ENCODE measurements around the gene SOX6.
"Not testable (repeated sequence)": the region's sequence is repeated elsewhere in the genome, so short reads cannot be mapped to it uniquely, and the experiment has no call there.

SOX6 gene

DNA sequence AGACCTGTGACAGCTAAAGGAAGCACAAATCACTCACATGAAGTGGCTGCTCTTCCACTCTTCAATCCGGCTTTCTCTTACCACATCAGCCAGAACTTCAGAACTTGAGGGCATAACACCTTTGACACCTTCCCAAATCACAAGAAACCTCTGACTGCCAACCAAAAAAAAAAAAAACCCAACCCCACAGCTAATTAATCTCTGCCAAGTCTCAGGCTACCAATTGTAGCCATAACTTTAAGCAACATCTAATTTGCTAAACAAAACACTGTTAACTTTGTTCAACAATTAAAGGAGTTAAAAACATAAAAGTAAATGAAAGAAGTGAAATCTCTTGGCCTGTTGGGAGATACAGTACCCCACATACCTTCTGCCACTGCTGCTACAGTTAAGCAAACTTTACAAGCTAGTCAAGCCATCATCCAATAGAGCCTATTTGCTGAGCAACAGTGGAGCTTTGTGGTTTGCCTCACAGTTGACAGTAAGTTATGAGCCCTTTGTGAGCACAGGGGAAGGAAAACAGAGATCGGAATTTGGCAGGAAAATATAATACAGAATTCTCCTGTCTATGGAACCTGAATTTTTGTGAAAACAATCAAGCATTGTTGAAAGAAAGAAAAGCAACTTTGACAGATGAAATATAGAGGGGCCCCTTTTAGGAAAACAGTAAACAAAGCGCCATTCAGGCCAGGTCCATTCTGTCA lies at the start of gene SOX6:
Gene SOX6, minus strand, starts transcription at position 490 of the 704 bp plus-strand sequence. CDS start 15,298 bp downstream, outside the sequence.
- no peak within 1 kb of the TSS for H3K4me3 ChIP-seq (ENCODE audit: low read depth, low read length)
- peak; percentile 22 for DNase-seq (ENCODE audit: low read depth)

DNA sequence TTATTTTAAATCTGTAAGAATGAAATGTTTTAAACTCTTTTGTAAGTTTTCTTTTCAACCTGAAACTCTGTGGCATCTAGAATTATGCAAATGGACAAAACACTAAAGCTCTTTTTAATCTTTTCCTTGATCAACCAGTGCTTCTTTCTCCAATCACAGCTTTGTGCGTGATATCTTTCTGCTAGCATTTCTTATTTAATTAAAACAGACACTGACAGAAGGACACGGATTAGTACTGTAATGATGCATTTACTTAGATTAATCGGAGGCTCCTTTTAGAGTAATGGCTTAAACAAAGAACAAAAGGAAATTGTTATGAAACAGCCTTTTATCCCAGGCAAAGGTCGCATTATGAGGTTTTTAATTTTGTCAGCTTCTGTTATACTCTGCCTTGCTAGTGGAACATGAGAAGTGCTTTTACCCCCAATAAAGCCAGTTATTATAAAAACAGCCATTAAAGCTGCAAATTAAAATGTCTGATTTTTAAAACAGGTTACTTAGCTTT lies 48.5 kb upstream of the SOX6 start:
- H3K4me3 ChIP-seq (ENCODE audit: low read depth, low read length) = no peak overlapping the region
- DNase-seq (ENCODE audit: low read depth) = no peak

DNA sequence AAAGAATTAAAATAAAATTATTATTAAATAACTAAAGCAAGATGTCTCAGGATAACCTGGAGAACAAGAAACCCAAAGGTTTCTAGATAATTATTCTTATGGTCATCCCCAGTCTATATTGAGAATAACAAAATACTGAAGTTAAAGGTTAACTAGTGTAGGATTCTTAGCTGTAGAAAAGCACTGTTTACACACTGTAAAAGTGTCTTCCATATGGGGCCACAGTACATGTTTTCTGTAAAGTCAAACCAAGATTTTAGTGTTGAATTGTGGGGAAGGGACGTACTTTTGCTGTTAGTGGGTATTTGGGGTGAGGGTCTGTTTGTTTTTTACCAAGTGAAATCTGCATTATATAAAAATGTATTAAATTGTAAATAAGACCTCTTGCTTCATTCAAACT lies 47.5 kb upstream of the SOX6 start:
- H3K4me3 ChIP-seq (ENCODE audit: low read depth, low read length) = no peak overlapping the region
- DNase-seq (ENCODE audit: low read depth) = no peak

DNA sequence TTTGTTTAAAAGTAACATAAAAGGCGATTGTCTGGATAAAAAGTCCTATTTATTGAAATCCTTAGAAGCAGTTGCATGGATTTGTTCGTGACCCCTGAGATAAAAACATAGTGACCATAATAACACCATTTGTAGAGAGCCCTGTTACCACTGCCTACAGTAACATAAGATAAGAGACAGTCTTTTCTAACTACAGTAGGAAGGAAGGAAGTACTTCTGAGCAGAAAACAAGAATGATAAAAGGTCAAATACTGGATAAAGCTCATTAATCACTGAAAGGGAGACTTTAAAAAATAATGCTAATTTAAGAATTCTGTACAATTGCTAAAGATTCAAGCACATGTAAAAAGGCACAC lies 47.1 kb upstream of the SOX6 start:
- no peak overlapping the region for H3K4me3 ChIP-seq (ENCODE audit: low read depth, low read length)
- no peak for DNase-seq (ENCODE audit: low read depth)

DNA sequence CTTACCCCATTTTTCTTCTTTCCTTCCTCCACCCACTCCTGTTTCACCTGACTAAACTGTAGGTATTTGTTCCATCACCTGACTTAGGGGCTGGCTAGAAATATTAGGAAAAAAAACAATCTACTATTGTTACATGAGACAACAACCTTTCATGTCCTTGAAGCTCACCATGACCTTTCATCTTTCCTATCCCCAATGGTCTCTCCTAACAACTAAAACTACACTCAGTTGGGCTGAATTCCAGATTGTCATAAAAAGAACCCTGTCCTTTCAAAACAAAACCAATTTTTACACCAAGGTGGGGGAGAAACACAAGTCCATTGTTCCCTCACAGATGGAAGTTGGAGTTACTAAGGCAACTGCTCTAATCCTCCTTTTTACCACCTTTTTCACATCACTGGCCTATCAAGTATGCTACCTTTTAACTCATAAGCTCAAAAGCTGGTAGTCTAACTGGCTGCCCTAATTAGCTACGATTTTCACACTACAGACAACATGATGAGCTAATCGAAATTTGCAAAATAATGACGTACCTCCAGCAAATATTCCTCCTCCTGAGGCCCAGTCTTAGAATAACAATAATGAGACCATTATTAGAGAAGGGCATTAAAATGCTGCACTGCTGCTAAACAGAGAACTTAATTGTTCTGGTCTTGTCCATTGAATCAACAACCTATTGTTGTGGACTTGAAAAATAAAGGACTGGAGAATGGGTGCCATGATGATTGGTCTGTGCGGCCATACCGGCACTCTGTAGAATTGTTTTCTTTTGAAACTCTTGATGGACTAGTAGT lies 46.5 kb upstream of the SOX6 start:
- no peak for DNase-seq (ENCODE audit: low read depth)
- no peak overlapping the region for H3K4me3 ChIP-seq (ENCODE audit: low read depth, low read length)

DNA sequence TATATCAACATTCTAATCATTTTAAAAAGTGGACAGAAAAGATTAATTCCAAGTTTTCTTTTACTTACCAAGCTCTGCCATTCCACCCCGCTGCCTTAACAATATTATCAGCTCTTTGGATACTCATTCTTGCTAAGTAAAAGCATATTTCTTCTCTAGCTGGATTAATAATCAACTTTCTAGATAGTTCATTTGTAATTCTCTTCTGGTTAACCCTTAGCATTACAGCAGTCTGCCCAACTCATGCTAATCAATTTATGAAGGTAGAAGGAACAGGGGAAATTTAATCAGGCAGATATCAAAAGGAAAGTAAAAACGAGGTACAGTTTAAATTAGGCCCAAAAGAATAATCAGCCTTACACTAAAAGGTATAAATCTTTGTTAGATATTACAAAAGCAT lies 41.0 kb upstream of the SOX6 start:
- DNase-seq (ENCODE audit: low read depth) = no peak
- H3K4me3 ChIP-seq (ENCODE audit: low read depth, low read length) = no peak overlapping the region

DNA sequence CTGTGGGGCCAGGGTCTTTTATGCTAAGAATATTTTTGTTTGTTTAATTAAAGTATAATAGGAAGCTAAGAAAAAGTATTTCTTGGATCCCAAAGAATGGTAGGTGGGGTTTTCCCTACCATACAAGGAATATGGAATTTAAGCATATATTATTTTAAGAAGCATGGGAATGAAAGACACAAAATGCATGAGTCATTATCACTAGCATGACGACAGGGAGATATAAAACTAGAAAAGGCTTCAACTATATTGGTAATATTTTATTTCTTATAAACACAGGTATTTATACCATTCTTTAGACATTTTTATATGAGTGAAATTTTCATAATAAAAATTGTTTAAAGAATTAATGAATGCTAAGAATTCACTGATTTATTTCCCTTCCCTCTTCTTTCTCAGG lies 39.3 kb upstream of the SOX6 start:
- no peak overlapping the region for H3K4me3 ChIP-seq (ENCODE audit: low read depth, low read length)
- DNase-seq (ENCODE audit: low read depth) = no peak

DNA sequence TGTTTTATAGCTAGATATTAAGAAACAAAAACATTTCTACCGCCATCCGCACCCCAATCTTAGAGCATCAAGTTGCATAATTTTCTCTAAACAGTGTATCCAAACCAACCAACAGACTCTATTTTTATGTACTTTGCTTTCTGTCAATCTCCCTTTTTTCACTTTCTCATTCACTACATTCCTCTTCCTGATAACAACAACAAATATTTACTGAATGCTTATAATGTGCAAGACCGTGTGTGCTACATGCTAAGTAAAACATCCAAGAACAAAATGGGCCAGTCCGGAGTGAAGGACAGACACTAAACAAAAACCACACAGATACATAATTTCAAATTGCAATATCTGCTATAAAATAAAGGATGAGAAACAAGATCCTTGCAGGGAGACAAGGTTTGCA lies 38.6 kb upstream of the SOX6 start:
- H3K4me3 ChIP-seq (ENCODE audit: low read depth, low read length) = no peak overlapping the region
- DNase-seq (ENCODE audit: low read depth) = no peak

DNA sequence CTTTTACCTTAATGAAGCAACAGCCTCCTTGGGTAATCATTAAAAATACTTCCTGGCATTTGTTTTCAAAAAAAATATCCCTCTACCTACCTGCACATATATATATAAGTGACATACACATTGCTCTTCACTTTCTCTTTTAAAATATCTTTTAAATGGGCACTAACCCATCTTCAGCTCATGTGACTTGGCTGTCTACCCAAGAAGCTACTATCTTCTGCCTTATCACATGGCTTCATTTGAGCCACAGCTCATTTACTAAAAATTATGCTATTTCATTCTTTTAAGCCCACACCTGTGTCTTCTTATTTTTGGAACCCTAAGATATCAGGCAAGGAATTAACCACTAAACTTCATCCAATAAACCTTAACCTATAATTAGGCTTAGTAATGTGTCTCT lies 37.0 kb upstream of the SOX6 start:
- H3K4me3 ChIP-seq (ENCODE audit: low read depth, low read length) = no peak overlapping the region
- DNase-seq (ENCODE audit: low read depth) = no peak

DNA sequence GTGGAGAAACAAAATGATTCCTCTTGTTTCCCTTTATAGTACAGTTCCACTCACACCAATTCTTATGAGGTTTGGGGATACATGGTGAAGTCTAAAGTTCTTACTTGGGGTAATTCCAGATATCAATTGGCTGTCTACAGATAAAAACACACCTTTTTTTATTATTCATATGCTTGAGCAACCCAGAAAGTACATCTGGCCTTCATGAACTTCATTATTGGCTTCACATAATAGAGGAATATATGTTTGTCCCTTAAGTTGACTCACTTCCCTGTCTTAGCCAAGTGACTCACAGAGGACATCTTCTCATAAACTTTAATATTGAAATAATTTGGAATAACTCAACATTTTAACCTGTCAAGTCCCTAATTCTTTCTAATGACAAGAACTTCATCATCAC lies 36.3 kb upstream of the SOX6 start:
- no peak overlapping the region for H3K4me3 ChIP-seq (ENCODE audit: low read depth, low read length)
- DNase-seq (ENCODE audit: low read depth) = no peak

DNA sequence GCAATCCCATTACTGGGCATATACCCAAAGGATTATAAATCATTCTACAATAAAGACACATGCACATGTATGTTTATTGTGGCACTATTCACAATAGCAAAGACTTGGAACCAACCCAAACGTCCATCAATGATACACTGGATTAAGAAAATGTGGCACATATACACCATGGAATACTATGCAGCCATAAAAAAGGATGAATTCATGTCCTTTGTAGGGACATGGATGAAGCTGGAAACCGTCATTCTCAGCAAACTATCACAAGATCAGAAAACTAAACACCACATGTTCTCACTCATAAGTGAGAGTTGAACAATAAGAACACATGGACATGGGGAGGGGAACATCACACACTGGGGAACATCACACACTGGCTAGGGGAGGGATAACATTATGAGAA lies 34.5 kb upstream of the SOX6 start:
- not testable (repeated sequence) for DNase-seq (ENCODE audit: low read depth); H3K4me3 ChIP-seq (ENCODE audit: low read depth, low read length)

DNA sequence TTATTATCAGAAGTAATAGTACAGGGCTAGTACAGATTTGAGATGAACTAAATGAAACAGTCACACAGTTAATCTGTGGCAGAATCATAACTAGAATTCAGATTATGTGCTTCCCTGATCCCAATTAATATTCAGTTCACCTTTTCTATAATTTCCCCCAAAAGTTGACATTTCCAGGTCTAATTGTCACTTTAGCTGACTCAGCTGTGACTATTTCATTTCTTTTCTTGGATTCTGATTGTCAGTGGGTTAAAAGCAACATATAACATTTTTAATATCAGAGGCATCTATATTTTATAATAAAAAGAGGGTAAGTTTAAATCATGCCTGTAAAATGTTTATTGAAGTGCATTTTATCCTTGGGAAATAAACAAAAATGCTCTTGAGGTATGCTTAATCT lies 28.8 kb upstream of the SOX6 start:
- no peak overlapping the region for H3K4me3 ChIP-seq (ENCODE audit: low read depth, low read length)
- no peak for DNase-seq (ENCODE audit: low read depth)

DNA sequence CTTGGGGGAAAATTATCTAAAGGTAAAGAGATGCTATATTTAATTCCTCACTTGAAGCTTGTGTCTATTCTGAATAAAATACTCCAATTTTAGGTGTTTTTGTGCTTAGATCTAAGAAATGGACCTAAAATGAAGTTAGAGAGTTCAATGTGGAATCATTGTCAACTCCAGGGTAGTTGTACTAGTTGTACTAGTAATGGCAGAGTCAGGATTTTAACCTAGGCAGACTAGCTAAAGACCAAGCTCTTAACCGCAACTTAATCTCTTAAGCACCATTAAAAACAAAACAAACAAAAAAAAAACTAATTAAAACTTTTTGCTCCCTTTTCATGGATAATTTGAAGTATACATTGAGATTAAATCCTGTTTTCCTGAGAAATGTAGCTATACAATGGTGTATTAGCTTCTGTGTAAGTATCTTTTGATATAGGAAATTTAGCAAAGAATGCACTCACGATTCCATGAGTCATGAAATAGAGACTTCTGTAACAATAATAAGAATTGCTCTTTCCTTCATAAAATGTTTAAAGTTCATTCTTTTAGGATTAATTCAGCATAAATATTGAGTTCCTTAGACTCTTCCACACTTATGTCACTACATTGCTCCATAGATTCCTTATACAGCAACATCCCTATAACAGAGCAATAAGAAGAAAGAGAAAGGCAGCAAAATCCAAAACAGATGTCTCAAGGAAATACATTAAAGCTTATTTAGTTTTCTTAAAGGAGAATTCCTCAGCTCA lies 26.5 kb upstream of the SOX6 start:
- peak; percentile 4 for DNase-seq (ENCODE audit: low read depth)
- H3K4me3 ChIP-seq (ENCODE audit: low read depth, low read length) = no peak overlapping the region

DNA sequence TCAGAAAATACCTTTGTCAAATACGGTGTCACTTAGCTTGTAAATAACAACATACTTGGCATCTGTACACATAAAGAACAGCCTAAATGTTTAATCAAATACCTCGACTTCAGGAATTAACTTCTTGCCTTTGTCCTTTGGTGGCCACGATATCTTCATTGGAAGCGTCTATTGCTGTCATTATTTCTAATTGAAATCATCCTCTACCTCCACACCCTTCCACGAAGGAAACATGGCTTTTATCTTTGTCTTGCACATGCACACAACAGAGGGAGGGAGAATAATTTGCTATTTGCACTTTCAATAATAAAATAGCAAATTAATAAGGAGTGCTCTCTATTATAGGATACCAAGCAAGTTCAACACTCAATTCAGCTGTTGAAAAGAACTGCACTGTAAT lies 25.8 kb upstream of the SOX6 start:
- H3K4me3 ChIP-seq (ENCODE audit: low read depth, low read length) = no peak overlapping the region
- no peak for DNase-seq (ENCODE audit: low read depth)

DNA sequence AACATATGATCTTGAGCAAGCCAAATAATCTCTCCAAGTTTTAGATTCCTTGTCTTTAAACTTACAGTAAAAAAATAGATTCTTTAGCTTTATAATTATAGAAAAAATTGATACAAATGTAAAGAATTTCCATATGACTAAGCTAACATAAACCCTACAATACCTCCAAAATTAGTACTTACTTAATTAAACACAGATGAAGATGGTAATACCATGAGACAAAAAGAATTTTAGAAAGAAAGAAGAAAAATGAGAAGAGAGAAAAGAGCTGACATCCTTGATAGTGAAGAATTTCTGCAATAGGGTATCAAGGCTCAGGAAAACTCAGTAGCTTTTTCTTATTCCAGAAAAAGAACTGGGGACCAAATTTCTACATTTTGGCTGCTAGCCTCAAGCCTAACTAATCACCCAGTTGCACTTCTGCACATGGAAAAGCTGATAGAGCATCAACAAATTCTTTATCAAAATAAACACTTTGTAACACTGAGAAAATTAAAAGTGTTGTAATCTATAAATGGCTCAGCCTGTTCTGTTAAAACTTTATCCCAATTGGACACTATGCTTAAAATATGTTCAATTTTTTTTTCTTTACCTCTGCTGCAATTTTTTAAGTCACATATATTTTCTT lies 24.7 kb upstream of the SOX6 start:
- no peak for DNase-seq (ENCODE audit: low read depth)
- H3K4me3 ChIP-seq (ENCODE audit: low read depth, low read length) = no peak overlapping the region

DNA sequence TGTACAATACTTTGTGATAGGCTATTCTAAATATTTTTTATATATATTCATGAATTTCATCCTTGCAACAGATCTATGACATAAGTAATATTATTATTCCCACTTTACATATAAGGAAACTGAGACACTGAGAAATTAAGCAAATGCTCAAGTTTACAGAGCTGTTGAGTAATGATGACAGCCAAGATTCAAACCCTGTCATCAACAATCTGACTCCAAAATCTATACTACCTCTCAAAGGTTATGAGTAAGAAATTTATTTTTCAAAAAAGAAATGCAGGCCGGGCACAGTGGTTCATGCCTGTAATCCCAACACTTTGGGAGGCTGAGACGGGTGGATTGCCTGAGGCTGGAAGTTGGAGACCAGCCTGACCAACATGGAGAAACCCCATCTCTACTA lies 22.6 kb upstream of the SOX6 start:
- no peak for DNase-seq (ENCODE audit: low read depth)
- no peak overlapping the region for H3K4me3 ChIP-seq (ENCODE audit: low read depth, low read length)

DNA sequence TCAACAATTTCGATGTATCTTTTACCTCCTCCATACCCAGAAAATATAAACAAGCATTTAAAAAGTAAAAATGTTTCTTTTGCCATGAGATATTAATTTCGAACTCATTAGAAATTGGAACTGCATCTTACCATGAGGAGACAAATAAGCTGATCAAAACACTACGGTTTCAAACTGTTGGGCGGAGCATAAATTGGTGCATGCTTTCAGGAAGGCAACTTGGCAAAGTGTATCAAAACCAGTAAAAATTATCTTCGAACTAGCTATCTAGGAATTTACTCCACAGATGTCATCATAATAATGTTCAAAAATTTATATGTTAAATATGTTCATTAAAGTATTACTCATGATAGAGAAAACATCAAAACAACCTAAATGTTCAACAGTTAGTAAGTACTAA lies 21.4 kb upstream of the SOX6 start:
- H3K4me3 ChIP-seq (ENCODE audit: low read depth, low read length) = no peak overlapping the region
- DNase-seq (ENCODE audit: low read depth) = no peak

DNA sequence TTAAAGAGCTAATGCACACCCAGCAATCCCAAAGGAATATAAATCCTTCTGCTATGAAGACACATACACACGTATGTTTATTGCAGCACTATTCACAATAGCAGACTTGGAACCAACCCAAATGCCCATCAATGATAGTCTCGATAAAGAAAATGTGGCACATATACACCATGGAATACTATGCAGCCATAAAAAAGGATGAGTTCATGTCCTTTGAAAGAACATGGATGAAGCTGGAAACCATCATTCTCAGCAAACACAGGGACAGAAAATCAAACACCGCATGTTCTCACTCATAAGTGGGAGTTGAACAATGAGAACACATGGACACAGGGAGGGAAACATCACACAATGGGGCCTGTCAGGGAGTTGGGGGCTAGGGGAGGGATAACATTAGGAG lies 19.3 kb upstream of the SOX6 start:
- not testable (repeated sequence) for H3K4me3 ChIP-seq (ENCODE audit: low read depth, low read length); DNase-seq (ENCODE audit: low read depth)

DNA sequence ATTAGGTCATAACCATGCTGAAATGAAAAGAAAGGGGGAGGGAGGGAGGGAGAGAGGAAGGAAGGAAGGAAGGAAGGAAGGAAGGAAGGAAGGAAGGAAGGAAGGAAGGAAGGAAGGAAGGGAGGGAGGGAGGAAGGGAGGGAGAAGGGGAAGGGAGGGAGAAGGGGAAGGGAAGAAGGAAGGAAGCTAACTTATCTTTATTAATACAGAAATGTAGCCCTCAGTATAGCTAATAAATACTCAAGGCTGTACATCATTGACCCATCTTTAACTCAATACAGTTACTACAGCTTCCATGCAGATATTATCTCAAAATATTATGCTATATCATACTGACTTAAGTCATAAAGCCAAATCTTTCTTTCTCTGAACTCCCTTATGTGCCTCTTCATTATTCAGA lies 17.4 kb upstream of the SOX6 start:
- no peak for DNase-seq (ENCODE audit: low read depth)

DNA sequence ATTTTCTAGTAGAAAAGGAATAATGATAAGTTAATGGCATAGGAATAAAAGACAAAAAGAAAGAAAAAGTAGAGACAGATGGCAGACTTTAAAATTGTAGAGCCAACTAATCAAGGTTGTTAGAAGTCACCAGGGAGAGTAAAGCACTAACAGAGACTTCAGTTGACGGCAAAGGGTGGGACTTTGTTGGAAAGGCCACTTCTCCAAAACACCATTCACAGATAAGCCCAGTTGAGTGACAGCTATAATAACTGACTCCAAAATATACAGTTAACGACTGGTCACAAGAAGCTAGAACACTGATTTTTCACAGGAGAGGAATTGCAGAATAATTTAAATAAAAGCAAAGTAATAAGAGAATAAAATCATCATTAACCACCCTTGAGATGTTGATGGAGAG lies 16.0 kb upstream of the SOX6 start:
- no peak for DNase-seq (ENCODE audit: low read depth)
- H3K4me3 ChIP-seq (ENCODE audit: low read depth, low read length) = no peak overlapping the region

More for the DNA sequence above, 17.4 kb upstream of the SOX6 start:
- H3K4me3 ChIP-seq (ENCODE audit: low read depth, low read length) = no peak overlapping the region
